ENCODE data around the gene NEAT1. TPM values are rescaled to one million over a fixed set of nuclear protein-coding genes. Genes with fewer than 3 reads are reported as not detected.

Gene NEAT1
- total RNA-seq, 1 donor from 2014 or later, result 27.0 TPM

DNA sequence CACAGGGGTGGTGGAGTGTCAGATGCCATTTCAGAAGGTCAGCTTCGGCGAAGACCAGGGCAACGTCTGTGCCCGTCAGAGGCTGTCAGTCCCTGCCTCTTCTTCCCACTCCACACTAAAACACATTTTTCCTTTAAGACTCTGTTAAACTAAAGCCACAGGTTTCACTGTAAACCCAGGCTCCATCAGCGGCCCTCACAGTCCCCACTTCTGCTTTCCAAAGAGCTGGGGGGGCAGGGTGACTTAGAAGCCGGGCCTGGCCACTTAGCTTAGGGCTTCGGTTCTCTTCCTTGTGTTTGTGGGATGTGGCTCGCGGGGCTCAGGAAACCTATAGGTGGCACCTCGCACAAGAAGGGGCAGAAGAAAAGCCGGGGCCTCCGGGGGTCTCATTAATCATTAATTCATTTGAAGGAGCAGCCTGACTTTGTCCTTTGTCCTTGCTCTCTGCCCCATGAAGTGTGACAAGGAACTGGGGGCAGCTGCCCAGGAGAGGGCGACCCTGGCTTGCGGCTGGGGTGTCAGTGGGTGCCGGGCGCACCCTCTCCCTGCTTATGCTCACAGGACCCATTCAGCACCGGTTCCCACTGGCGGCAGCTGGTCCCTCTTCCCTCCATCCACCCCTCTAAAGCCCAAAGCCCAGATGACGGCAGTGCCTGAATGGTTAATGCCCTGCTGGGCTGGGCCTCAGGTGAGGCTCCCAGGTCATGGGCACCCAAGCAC is 44.2 kb upstream of the NEAT1 start:
- DNase-seq (ENCODE audit: low read depth), result no peak
- H3K4me3 ChIP-seq (ENCODE audit: low read depth, low read length), result no peak overlapping the region
- TF ChIP-seq, protein P1, sequence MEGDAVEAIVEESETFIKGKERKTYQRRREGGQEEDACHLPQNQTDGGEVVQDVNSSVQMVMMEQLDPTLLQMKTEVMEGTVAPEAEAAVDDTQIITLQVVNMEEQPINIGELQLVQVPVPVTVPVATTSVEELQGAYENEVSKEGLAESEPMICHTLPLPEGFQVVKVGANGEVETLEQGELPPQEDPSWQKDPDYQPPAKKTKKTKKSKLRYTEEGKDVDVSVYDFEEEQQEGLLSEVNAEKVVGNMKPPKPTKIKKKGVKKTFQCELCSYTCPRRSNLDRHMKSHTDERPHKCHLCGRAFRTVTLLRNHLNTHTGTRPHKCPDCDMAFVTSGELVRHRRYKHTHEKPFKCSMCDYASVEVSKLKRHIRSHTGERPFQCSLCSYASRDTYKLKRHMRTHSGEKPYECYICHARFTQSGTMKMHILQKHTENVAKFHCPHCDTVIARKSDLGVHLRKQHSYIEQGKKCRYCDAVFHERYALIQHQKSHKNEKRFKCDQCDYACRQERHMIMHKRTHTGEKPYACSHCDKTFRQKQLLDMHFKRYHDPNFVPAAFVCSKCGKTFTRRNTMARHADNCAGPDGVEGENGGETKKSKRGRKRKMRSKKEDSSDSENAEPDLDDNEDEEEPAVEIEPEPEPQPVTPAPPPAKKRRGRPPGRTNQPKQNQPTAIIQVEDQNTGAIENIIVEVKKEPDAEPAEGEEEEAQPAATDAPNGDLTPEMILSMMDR (conservative IDR thresholded peaks at IDR 0.05; ENCODE audit: low read depth, low read length), result peak; percentile 7

DNA sequence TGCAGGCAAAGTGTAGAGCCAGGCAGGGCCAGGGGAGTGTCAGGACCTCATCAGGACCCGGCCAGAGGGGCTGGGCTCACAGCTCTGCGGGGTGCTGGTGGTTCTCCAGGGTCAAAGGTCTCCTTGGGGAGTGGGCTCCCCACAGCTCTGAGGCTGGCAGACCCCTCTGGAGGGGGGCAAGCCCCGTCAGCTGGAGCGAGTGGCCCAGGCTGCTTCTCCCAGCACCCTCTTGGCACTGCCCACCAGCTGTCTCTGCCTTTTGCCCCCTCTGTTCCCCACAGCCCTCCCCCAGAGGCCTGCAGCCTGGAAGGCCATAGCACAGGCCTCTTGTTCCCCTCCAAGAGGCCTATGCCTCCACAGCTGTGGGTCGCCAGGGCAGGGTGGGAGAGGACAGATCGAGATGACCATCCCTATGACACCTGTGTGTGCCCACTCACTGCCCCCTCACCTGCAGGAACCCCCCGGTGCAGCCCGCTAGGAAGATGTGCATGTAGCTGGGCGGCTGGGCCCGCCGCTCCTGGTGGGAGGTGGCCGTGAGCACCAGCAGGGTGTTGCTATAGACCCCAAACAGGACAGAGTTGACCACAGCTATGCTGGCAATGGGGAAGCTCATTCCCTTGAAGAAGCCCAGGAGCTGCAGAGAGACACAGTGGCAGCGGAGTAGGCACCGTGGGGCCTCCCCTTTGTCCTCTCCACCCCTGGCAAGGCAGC is 43.5 kb upstream of the NEAT1 start:
- TF ChIP-seq, protein P1 (conservative IDR thresholded peaks at IDR 0.05; ENCODE audit: low read depth, low read length), result no peak
- DNase-seq (ENCODE audit: low read depth), result no peak
- no peak overlapping the region for H3K4me3 ChIP-seq (ENCODE audit: low read depth, low read length)

DNA sequence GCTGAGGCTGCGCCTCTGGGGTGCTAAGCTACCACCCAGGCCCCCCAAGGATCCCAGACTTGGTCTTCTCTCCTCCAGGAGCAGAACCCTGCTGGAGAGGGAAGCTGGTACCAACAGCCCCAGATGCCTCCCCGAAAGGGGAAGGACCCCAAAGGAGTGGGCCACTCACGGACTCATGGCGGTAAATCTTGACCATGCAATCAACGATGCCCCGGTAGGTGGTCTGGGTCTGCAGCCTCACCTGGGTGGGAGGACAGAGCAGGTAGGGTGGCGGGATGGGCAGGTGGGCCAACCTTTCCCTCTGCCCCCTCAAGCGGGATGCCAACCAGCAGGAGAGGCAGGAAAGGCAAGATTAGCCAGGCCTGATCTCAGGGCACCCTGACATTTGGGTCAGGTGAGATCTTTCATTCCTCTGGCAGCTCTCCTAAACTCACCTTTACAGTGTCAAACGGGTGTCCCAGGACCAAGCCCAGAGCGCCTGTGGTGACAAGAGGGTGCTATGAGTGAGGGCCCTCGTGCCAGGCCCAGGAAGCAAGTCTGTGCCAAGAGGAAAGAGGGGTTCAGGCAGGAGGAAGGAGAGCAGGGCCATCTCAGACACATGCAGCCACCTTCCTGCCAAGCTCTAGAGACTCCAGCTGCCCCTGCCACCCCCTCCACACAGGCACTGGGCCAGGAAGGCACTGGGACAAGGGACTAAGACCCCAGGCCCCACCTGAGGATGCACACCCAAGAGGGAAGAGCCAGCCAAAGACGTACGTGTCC is 42.7 kb upstream of the NEAT1 start:
- H3K4me3 ChIP-seq (ENCODE audit: low read depth, low read length), result no peak overlapping the region
- TF ChIP-seq, protein P1 (conservative IDR thresholded peaks at IDR 0.05; ENCODE audit: low read depth, low read length), result no peak
- DNase-seq (ENCODE audit: low read depth), result no peak

- no peak overlapping the region for H3K4me3 ChIP-seq (ENCODE audit: low read depth, low read length)
- DNase-seq (ENCODE audit: low read depth), result no peak
- TF ChIP-seq, protein P1 (conservative IDR thresholded peaks at IDR 0.05; ENCODE audit: low read depth, low read length), result no peak
Observed at GRCh38 chr11:65380460-65381119, 42.0 kb upstream of the NEAT1 start.

DNA sequence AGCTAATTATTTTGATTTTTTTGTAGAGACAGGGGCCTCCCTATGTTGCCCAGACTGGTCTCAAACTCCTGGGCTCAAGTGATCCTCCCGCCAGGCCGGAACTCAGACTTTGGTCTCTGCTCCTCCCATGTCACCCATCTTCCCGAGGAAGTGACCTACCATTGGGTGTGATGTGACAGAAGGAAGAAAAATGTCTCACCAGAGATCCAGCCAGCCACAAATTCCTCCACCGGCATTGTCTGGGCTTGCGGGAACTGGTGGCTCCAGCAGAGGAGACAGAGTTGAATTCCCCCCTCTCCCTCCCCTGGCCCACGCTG is 40.9 kb upstream of the NEAT1 start:
- no peak for DNase-seq (ENCODE audit: low read depth)
- H3K4me3 ChIP-seq (ENCODE audit: low read depth, low read length), result peak overlapping the region; percentile 51
- TF ChIP-seq, protein P1 (conservative IDR thresholded peaks at IDR 0.05; ENCODE audit: low read depth, low read length), result no peak

GRCh38 chr11:65382033-65382803 is 40.4 kb upstream of the NEAT1 start, which contains the start of gene SLC25A45:
Gene SLC25A45 (minus strand): TSS chr11:65382646. CDS start chr11:65381951, 695 bp downstream.
- TF ChIP-seq, protein P1 (conservative IDR thresholded peaks at IDR 0.05; ENCODE audit: low read depth, low read length), result peak; percentile 75
- DNase-seq (ENCODE audit: low read depth), result peak; percentile 84
- H3K4me3 ChIP-seq (ENCODE audit: low read depth, low read length), result peak within 1 kb of the TSS; percentile 51

Measured in epithelial cell of proximal tubule (primary cell).